ENCODE results near the gene OR51A2. TPM values are rescaled to one million over a fixed set of nuclear protein-coding genes. Genes with fewer than 3 reads are reported as not detected.
"Not testable (repeated sequence)": the region's sequence is repeated elsewhere in the genome, so short reads cannot be mapped to it uniquely, and the experiment has no call there.

Gene OR51A2, protein sequence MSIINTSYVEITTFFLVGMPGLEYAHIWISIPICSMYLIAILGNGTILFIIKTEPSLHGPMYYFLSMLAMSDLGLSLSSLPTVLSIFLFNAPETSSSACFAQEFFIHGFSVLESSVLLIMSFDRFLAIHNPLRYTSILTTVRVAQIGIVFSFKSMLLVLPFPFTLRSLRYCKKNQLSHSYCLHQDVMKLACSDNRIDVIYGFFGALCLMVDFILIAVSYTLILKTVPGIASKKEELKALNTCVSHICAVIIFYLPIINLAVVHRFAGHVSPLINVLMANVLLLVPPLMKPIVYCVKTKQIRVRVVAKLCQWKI
- total RNA-seq (2014; rRNA removed; shearing (Covaris generic); ENCODE audit: low replicate concordance) = not detected in 2 replicates

- in situ Hi-C loops (cut with HindIII; ENCODE audit: low pct_unique_long_range_greater_than_20kb, low sequenced_read_pairs); DNase-seq (ENCODE audit: low read depth): not testable (repeated sequence)
Observed at GRCh38 chr11:4955613-4956012, at the start of gene OR51A2. Gene OR51A2 (minus strand): TSS chr11:4955713. CDS start chr11:4955713, 0 bp downstream.

DNA sequence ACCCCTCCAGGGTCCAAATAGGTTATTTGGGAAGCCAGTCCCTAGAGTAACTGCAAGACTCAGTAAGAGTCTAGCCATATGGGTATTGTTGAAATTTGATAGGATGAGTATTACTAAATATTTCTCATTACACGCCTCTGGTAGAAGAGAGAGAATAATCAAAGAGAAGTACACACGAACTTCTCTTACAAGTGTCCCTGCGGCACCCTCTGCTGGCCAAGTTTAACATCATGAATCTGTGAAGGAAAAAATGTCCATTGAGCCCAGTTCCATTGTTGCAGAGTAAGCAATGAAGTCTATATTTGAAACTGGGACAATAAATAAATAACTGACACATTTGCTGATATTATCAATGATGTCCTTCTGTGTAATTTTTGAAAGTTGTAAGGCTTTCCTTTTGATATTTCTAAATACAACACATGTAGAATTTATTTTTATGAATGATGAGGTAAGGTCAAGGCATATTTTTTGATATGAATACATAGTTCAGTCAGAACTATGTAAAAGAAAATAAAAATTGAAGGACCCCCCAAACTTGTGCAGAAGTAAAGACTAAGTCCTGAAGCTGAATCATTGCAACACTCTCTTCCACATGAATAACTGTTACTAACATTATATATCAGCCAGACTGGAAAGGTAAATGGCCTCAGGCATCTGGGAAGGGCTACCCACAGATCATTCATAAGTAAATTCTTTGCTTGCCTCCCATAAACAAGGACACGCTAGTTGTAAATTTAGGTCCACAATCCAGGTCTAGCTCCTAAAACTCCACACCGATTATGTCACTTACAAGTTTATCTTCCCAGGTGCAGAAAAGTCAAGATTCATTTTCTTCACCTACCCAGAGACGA lies 49.1 kb upstream of the OR51A2 start:
- in situ Hi-C loops (cut with HindIII; ENCODE audit: low pct_unique_long_range_greater_than_20kb, low sequenced_read_pairs) = no loop called here
- peak; percentile 37 for DNase-seq (ENCODE audit: low read depth)

GRCh38 chr11:4994551-4994950 lies 39.0 kb upstream of the OR51A2 start, which contains the start of gene OR51L1:
Gene OR51L1 (plus strand): TSS chr11:4994851. CDS start chr11:4998983, 4,132 bp downstream.
- DNase-seq (ENCODE audit: low read depth) = no peak
- in situ Hi-C loops (cut with HindIII; ENCODE audit: low pct_unique_long_range_greater_than_20kb, low sequenced_read_pairs) = no loop called here

GRCh38 chr11:4991060-4991459 lies 35.5 kb upstream of the OR51A2 start:
- in situ Hi-C loops (cut with HindIII; ENCODE audit: low pct_unique_long_range_greater_than_20kb, low sequenced_read_pairs) = no loop called here
- DNase-seq (ENCODE audit: low read depth) = peak; percentile 5

- peak; percentile 73 for DNase-seq (ENCODE audit: low read depth)
- in situ Hi-C loops (cut with HindIII; ENCODE audit: low pct_unique_long_range_greater_than_20kb, low sequenced_read_pairs) = no loop called here
Observed at GRCh38 chr11:4983841-4984240, 28.3 kb upstream of the OR51A2 start.

- in situ Hi-C loops (cut with HindIII; ENCODE audit: low pct_unique_long_range_greater_than_20kb, low sequenced_read_pairs) = no loop called here
- no peak for DNase-seq (ENCODE audit: low read depth)
Observed at GRCh38 chr11:4982678-4983077, 27.2 kb upstream of the OR51A2 start.

DNA sequence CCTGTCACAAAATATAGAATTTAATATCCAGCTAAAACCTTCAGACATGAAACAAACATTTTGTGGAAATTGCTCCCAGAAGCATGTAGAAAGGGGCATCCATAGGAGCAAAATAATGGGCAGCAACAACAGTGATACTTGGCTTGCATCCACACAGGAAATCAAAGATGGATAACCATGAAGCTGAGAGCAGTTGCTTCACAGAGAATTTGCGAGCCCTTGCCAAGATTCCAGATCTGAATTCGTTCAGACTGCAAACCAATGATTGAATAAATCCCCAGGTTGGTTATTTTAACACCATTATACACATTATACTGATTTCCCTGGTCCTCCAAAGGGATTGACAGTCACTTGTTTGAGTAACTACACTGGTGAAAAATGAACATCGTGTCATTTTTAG lies 23.5 kb upstream of the OR51A2 start:
- DNase-seq (ENCODE audit: low read depth) = no peak
- in situ Hi-C loops (cut with HindIII; ENCODE audit: low pct_unique_long_range_greater_than_20kb, low sequenced_read_pairs) = no loop called here

DNA sequence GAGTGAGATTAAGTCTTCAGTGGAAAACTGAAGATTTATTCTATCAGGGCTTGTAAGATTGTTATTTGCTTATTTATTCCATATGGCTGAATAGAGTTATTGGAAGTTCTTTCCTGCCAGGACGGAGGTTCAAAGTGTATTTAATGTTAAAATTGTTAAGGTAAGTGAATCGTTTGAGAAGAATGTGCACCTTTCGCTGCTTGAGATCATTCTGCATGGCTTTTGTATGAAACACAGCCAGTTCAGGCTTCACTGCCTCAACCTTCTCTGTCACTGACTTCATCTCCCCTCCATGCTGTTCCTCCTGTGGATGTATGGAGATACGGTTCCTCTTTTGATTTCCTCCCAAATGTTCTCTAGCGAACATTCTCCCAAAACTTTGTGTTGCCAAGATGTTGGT lies 19.9 kb upstream of the OR51A2 start:
- in situ Hi-C loops (cut with HindIII; ENCODE audit: low pct_unique_long_range_greater_than_20kb, low sequenced_read_pairs) = no loop called here
- no peak for DNase-seq (ENCODE audit: low read depth)

- in situ Hi-C loops (cut with HindIII; ENCODE audit: low pct_unique_long_range_greater_than_20kb, low sequenced_read_pairs) = no loop called here
- no peak for DNase-seq (ENCODE audit: low read depth)
Observed at GRCh38 chr11:4962816-4963215, 7.3 kb upstream of the OR51A2 start.

- in situ Hi-C loops (cut with HindIII; ENCODE audit: low pct_unique_long_range_greater_than_20kb, low sequenced_read_pairs) = no loop called here
- no peak for DNase-seq (ENCODE audit: low read depth)
Observed at GRCh38 chr11:4960877-4961276, 5.4 kb upstream of the OR51A2 start.

DNA sequence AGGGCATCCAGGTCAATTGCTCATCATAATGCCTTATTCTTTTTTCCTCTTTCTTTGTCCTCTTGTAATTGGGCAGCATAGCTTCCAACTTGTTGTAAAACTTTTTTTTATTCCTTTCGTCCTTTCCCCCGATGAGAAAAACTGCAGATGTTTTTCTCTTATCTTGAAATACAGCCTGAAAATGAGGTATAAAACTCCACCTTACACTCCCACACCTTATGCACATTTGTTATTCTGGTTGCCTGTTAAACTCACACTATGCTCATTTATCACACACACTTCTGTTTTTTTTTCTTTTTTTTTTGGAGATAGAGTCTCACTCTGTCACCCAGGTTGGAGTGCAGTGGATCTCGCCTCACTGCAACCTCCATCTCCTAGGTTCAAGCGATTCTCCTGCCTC lies 1.9 kb upstream of the OR51A2 start:
- in situ Hi-C loops (cut with HindIII; ENCODE audit: low pct_unique_long_range_greater_than_20kb, low sequenced_read_pairs) = no loop called here
- no peak for DNase-seq (ENCODE audit: low read depth)

DNA sequence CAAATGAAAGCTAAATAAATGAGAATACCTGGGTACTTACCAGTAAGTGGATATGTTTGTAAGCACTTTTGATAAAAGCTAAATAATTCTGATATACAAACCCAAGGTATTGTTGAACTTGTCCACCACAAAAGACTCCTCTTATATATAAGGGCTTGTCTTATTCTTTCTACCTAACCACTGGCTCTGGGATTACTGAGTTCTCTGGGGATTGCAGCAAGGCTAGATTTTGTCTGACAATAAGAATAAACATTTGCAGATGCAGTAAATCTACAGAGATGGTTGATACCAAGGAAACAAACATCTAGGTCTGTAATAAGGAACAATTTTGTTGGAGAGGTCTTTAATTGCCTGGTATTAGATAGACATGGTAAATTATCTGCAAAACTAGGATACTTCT lies 8.0 kb downstream of the OR51A2 start, which contains the start of gene OR51A4:
Gene OR51A4, minus strand, starts transcription at position 101 of the 400 bp plus-strand sequence. CDS start 505 bp downstream, outside the sequence.
- DNase-seq (ENCODE audit: low read depth) = no peak
- in situ Hi-C loops (cut with HindIII; ENCODE audit: low pct_unique_long_range_greater_than_20kb, low sequenced_read_pairs) = no loop called here

GRCh38 chr11:4936745-4937144 lies 18.8 kb downstream of the OR51A2 start:
- in situ Hi-C loops (cut with HindIII; ENCODE audit: low pct_unique_long_range_greater_than_20kb, low sequenced_read_pairs) = no loop called here
- no peak for DNase-seq (ENCODE audit: low read depth)

DNA sequence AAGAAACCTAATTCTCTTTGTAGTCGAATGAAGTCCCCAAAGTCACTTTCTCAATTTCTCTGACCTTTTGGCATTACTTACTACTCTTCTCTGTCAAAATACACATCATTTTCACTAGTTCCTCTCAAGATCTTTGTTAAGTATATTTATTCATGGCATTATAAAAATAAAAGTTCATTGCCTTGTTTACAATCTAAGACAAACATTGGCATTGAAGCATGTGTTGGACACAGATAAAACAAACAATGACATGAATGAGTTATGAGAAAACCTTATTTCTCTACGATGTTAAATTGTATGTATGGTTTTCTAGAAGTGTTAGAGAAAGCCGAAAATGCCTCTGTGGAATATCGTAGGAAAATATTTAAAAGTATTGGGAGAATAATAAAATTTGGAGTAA lies 22.8 kb downstream of the OR51A2 start:
- in situ Hi-C loops (cut with HindIII; ENCODE audit: low pct_unique_long_range_greater_than_20kb, low sequenced_read_pairs) = no loop called here
- no peak for DNase-seq (ENCODE audit: low read depth)

GRCh38 chr11:4926608-4927007 lies 28.9 kb downstream of the OR51A2 start:
- in situ Hi-C loops (cut with HindIII; ENCODE audit: low pct_unique_long_range_greater_than_20kb, low sequenced_read_pairs) = no loop called here
- no peak for DNase-seq (ENCODE audit: low read depth)

- in situ Hi-C loops (cut with HindIII; ENCODE audit: low pct_unique_long_range_greater_than_20kb, low sequenced_read_pairs) = no loop called here
Observed at GRCh38 chr11:4924239-4924638, 31.3 kb downstream of the OR51A2 start, which contains the start of gene OR51G1. Gene OR51G1 (minus strand): TSS chr11:4924339. CDS start chr11:4924339, 0 bp downstream.

GRCh38 chr11:4922304-4922703 lies 33.2 kb downstream of the OR51A2 start:
- in situ Hi-C loops (cut with HindIII; ENCODE audit: low pct_unique_long_range_greater_than_20kb, low sequenced_read_pairs) = no loop called here
- DNase-seq (ENCODE audit: low read depth) = no peak

More at GRCh38 chr11:4924239-4924638, 31.3 kb downstream of the OR51A2 start, which contains the start of gene OR51G1:
- no peak for DNase-seq (ENCODE audit: low read depth)

DNA sequence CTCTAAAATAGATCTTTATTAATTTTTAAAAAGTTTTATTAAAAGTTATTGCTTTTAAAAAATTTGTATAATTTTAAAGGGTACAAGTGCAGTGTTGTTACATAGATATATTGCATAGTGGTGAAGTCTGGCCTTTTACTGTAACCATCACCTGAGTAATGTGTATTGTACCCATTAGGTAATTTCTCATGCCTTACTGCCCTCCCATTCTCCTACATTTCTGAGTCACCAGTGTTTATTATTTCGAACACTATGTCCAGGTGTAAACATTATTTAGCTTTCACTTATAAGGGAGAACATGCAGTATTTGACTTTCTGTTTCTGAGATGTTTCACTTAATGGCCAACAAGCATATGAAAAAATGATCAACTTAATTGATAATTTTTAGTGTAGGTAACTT lies 33.7 kb downstream of the OR51A2 start:
- no peak for DNase-seq (ENCODE audit: low read depth)
- in situ Hi-C loops (cut with HindIII; ENCODE audit: low pct_unique_long_range_greater_than_20kb, low sequenced_read_pairs) = no loop called here

DNA sequence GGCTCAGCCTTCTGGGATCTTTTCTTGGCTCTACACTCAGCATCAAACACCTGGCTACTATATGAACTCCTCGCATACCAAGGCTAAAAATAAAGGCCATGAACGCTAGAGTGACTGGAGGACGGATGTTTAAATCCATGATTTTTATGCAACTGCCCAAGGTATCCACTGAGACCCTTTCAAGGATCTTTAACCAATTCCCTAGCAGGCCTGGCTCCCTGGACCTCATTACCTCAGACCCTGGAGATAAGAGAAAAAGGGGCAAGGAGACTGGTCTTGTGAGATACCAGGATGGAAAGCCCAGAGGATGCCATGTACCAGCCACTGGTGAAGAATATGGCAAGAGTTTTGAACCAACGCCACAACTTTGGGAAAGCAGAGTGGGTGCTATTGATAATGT lies 36.3 kb downstream of the OR51A2 start, which contains the start of gene OR51G2:
Gene OR51G2, minus strand, starts transcription at position 101 of the 400 bp plus-strand sequence. CDS start 3,687 bp downstream, outside the sequence.
- DNase-seq (ENCODE audit: low read depth) = no peak
- in situ Hi-C loops (cut with HindIII; ENCODE audit: low pct_unique_long_range_greater_than_20kb, low sequenced_read_pairs) = no loop called here
